ENCODE results near the gene SH2B3. TPM values are rescaled to one million over a fixed set of nuclear protein-coding genes. Genes with fewer than 3 reads are reported as not detected.

The SH2B3 gene
- total RNA-seq, 2 experiments from 2014 or later = 40.7 to 44.5 TPM

DNA sequence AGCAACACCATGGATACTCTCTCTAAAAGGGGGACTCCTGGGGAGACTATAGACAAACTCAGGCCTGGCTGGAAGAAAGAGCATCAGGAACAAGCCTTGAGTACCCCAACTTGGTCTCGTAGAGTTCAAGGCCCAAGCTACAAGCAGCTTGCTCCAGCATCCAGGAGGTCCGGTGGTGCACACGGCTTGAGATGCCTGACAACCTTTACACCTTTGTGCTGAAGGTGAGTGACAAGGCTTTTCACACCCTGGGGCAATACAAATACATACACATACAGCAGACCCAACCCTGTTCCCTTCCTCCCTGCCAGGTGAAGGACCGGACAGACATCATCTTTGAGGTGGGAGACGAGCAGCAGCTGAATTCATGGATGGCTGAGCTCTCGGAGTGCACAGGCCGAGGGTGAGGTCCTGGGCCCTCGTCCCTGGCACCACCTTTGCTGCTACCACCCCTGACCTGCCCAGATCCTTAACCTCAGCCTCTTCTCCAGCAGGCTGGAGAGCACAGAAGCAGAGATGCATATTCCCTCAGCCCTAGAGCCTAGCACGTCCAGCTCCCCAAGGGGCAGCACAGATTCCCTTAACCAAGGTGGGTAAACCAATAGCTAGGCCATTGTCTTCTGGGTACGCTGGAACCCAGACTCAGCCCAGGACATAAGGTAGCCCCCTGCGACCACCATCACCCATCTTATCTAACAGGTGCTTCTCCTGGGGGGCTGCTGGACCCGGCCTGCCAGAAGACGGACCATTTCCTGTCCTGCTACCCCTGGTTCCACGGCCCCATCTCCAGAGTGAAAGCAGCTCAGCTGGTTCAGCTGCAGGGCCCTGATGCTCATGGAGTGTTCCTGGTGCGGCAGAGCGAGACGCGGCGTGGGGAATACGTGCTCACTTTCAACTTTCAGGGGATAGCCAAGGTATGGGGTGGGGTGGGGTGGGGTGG, 41.2 kb downstream of the SH2B3 start:
- ATAC-seq (ENCODE audit: low read depth) (no peak), DNase-seq (no peak)
- POLR2A ChIA-PET = interaction anchor here (0.6 to 3.6 kb wide), 4 partner anchors 12 to 651 kb away, joined by 3 to 49 read pairs (median 4); no protein-coding TSS in a partner anchor
- H3K4me3 Mint-ChIP-seq = no peak overlapping the region
- H3K9me3 Mint-ChIP-seq = no peaks in the 10 kb centered on the region
- H3K36me3 Mint-ChIP-seq = peaks cover 20% of the 10 kb centered on the region
- no peaks in the 10 kb centered on the region for H3K27me3 Mint-ChIP-seq
- H3K27ac Mint-ChIP-seq = peak overlapping the region; percentile 18
- H3K4me1 Mint-ChIP-seq = peaks cover 68% of the 10 kb centered on the region

DNA sequence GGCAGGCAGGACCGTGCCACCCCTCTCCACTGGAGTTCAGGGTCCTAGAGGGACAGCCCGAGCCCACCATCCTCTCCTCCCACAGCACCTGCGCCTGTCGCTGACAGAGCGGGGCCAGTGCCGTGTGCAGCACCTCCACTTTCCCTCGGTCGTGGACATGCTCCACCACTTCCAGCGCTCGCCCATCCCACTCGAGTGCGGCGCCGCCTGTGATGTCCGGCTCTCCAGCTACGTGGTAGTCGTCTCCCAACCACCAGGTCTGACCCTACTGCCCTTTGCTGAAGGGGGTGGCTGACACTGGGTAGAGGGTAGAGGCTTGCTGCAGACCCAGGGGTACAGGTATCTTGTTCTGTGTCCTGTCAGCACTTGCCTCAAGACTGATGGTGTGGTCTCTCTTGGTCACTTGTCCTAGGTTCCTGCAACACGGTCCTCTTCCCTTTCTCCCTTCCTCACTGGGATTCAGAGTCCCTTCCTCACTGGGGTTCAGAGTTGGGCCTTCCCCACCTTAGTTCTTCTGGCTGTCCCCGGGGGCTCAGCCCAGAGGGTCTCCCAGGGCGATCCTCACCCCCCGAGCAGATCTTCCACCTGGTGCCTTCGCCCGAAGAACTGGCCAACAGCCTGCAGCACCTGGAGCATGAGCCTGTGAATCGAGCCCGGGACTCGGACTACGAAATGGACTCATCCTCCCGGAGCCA, 42.0 kb downstream of the SH2B3 start:
- DNase-seq = no peak
- POLR2A ChIA-PET = interaction anchor here (1.5 kb wide), 1 partner anchor 13 kb away, joined by 4 read pairs; no protein-coding TSS in a partner anchor
- H3K4me1 Mint-ChIP-seq = peaks cover 62% of the 10 kb centered on the region
- no peak overlapping the region for H3K27ac Mint-ChIP-seq
- no peak overlapping the region for H3K4me3 Mint-ChIP-seq
- H3K36me3 Mint-ChIP-seq = peaks cover 20% of the 10 kb centered on the region
- no peaks in the 10 kb centered on the region for H3K27me3 Mint-ChIP-seq
- no peaks in the 10 kb centered on the region for H3K9me3 Mint-ChIP-seq
- no peak for ATAC-seq (ENCODE audit: low read depth)

DNA sequence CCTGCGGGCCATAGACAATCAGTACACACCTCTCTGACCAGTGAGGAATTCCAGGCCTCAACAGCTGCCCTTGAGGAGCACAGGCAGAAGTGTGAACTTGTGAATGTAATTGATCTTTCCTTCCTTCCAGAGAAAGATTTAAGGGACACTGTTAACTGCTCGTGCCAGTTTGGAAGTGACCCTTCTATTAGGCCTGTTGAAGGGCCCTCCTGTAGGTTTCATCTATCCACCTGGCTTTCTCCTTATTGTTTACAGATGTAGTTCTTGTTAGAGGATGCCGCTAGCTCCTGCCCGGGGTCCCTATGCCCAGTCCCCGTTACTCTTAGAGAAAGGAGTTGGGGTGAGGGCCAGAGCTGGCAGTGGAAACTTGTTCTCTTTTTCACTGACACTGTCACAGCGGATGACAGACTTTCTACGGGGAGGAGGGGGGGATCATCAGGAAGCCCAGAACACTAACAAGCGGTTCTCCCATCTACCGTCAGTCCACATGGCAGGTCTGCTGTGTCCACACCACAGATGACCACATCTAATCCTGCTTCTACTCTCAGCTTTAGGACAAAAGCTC, 42.6 kb downstream of the SH2B3 start:
- Mint-ChIP-seq H3K4me3 (no peak overlapping the region), H3K27ac (peak overlapping the region; percentile 18), H3K4me1 (peaks cover 56% of the 10 kb centered on the region), H3K9me3 (no peaks in the 10 kb centered on the region), H3K36me3 (peaks cover 18% of the 10 kb centered on the region), H3K27me3 (no peaks in the 10 kb centered on the region)
- POLR2A ChIA-PET = interaction anchor here (0.8 to 1.6 kb wide), 3 partner anchors 14 to 44 kb away, joined by 3 to 11 read pairs (median 5); no protein-coding TSS in a partner anchor
- ATAC-seq (ENCODE audit: low read depth) = no peak
- DNase-seq = no peak

DNA sequence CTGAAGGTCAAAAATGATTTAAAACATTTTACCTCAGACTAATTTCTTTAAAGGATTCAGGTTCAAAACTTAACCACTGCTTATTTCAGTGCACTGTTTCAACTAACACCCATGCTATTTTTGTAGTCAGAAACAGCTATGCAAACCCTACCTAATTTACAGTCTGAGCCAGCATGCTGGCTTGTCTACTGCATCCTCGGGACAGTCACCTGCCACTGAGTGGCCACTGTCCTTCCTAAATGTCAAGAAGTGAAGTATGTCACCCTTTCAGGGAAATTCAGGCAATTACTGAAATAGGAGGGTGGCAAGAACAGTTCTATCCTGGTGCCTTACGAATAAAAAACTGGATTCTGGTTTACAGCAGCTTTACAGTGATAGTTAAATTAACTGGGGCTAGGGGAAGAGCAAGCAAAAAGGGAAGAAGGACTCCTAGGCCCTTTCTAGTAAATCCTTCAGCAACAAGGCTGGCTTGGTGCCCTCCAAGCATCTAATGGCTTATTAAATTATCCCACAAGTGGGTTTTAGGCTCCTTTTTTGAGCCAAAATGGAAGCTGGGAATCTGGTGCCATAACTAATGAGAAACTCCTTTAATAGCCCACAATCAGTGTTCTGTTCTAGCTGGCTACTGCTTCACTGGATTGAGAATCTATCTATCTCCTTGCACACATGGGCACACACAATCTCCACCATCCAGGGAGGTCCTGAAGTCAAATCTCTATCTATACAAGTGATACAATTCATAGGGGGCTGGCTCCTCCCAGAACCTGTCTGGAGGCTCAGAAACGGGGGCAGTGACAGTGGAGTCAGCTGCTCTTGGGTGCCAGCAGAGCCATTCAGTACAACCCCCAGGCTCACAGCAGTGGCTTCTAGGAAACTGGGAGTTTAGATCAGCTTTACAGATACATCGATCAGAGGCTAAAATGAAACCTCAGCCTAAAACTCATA, 43.4 kb downstream of the SH2B3 start:
- Mint-ChIP-seq H3K9me3 (no peaks in the 10 kb centered on the region), H3K4me3 (no peak overlapping the region), H3K36me3 (peaks cover 18% of the 10 kb centered on the region), H3K4me1 (peaks cover 48% of the 10 kb centered on the region), H3K27ac (peak overlapping the region; percentile 39), H3K27me3 (no peaks in the 10 kb centered on the region)
- ATAC-seq (ENCODE audit: low read depth) = no peak
- POLR2A ChIA-PET = interaction anchor here (0.8 to 1.9 kb wide), 5 partner anchors 15 to 50 kb away, joined by 3 to 11 read pairs (median 5); no protein-coding TSS in a partner anchor
- no peak for DNase-seq

DNA sequence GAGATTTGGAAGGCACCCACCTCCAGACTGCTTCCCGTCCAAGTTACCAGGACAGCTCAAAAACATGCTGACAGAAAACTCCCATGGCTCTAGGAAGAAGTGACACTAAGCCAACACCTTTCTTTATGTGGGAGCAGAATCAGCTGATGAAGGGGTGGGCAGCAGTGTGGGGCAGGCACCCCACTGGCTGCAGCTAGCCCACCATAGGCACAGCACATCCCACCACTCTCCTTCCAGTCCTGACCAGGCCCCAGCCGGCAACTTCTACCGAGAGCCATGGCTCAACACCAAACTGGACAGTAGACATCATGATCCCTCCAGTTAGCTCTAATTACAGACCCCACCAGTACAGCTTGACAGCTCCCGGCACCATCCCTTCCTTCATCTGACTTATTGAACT, 45.0 kb downstream of the SH2B3 start:
- H3K4me3 Mint-ChIP-seq = no peak overlapping the region
- POLR2A ChIA-PET = interaction anchor here (1.4 to 3.2 kb wide), 7 partner anchors 12 to 52 kb away, joined by 3 to 30 read pairs (median 5); partner anchors contain the start of gene SH2B3
- peaks cover 39% of the 10 kb centered on the region for H3K4me1 Mint-ChIP-seq
- no peaks in the 10 kb centered on the region for H3K9me3 Mint-ChIP-seq
- H3K27ac Mint-ChIP-seq = peak overlapping the region; percentile 77
- ATAC-seq (ENCODE audit: low read depth) (no peak), DNase-seq (no peak)
- no peaks in the 10 kb centered on the region for H3K27me3 Mint-ChIP-seq
- H3K36me3 Mint-ChIP-seq = peaks cover 20% of the 10 kb centered on the region

DNA sequence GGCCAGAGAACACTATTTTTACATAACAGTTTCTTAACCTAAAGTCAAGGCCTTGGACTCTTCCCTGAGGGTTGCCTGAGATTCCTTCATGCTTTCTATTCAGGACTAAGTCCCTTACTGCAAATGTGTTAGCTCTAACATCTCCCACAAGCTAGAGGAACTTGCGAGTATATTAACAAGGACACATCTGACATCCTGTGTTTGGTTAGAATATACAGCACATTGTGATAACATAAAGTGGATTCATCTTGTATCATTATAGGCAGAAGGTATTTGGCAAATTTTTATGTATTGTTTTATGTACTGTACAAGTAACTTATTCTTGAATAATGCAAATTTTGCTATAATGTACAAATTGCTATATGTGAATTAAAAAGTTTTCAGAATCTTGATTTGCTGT, 45.5 kb downstream of the SH2B3 start:
- peak; percentile 23 for ATAC-seq (ENCODE audit: low read depth)
- POLR2A ChIA-PET = interaction anchor here (1.1 to 3.2 kb wide), 7 partner anchors 13 to 55 kb away, joined by 3 to 30 read pairs (median 8); partner anchors contain the start of gene SH2B3
- Mint-ChIP-seq H3K4me3 (no peak overlapping the region), H3K27ac (peak overlapping the region; percentile 77), H3K9me3 (no peaks in the 10 kb centered on the region), H3K4me1 (peaks cover 36% of the 10 kb centered on the region), H3K36me3 (peaks cover 19% of the 10 kb centered on the region), H3K27me3 (no peaks in the 10 kb centered on the region)
- DNase-seq = no peak

DNA sequence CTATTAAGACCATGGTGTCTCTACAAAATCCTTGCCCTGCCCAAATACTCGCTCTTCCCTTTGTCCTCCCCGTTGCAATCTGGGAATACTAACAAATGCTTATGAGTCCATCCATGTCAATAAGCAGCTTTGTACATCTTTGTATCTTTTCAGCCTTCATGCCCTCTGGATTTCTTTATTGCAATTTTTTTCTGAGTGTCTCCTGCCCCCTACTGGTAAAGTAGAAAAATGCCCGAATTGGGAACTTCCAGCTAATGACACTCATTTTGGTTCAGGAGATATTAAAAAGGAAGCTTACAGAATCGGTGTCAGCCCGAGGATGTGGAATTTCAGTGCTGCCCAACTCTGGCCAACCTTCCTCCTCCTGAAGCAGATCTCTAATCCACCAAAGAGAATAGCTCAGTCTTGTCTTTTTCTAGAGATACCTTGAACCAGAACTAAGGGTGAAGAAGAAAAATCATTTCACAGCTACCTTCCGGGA, 46.0 kb downstream of the SH2B3 start:
- H3K4me1 Mint-ChIP-seq = peaks cover 36% of the 10 kb centered on the region
- DNase-seq (no peak), ATAC-seq (ENCODE audit: low read depth) (peak; percentile 30)
- POLR2A ChIA-PET = interaction anchor here (0.8 to 3.2 kb wide), 7 partner anchors 13 to 55 kb away, joined by 3 to 30 read pairs (median 8); partner anchors contain the start of gene SH2B3
- no peaks in the 10 kb centered on the region for H3K27me3 Mint-ChIP-seq
- peak overlapping the region; percentile 15 for H3K27ac Mint-ChIP-seq
- peaks cover 15% of the 10 kb centered on the region for H3K36me3 Mint-ChIP-seq
- H3K4me3 Mint-ChIP-seq = no peak overlapping the region
- no peaks in the 10 kb centered on the region for H3K9me3 Mint-ChIP-seq

DNA sequence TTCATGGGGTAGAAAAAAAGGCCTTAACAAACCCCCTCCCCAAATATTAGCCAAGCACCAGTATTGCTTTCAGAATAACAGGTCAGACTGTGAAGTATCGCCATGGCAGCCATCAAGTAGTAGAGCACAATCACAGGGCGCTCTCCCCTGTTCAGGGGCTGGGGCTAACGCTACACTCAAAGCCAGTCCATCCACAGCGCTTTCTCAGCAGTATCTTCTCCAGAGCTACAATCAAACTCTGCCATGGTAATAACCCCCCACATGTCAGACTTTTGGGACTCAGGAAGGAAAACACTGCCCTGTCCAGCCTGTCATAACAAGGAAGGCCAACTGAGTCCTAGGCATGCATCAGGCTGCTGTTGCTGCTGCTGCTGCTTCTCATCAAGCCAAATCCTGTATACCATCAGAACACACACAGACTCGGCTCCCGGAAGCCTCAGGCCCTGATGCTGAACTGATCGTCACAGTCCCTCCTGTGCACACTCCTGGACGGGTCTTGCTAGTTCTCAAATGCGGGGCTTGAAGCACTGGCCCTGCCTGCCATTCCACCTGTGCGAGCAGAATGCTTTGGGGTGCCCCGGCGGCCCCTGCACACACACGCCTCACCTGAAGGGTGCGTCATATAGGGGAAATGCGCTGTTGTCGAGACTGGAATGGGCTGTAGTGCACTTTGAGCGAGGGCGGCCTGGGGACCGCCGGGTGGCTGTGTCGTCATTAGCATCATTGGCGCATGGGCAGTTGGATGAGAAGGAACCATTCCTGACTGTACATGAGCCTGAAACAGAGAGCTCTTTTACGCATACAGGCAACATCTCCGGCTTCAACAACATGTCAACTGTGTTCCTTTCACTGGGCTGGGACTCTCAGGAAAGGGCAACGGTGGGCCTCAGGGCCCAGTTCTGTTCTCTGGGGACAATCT, 47.6 kb downstream of the SH2B3 start:
- Mint-ChIP-seq H3K27me3 (no peaks in the 10 kb centered on the region), H3K27ac (peak overlapping the region; percentile 21), H3K4me3 (no peak overlapping the region), H3K36me3 (peaks cover 13% of the 10 kb centered on the region), H3K9me3 (no peaks in the 10 kb centered on the region), H3K4me1 (peaks cover 32% of the 10 kb centered on the region)
- no peak for ATAC-seq (ENCODE audit: low read depth)
- POLR2A ChIA-PET = interaction anchor here (3.2 kb wide), 1 partner anchor 49 kb away, joined by 30 read pairs; the partner anchor contains the start of gene SH2B3
- DNase-seq = no peak

DNA sequence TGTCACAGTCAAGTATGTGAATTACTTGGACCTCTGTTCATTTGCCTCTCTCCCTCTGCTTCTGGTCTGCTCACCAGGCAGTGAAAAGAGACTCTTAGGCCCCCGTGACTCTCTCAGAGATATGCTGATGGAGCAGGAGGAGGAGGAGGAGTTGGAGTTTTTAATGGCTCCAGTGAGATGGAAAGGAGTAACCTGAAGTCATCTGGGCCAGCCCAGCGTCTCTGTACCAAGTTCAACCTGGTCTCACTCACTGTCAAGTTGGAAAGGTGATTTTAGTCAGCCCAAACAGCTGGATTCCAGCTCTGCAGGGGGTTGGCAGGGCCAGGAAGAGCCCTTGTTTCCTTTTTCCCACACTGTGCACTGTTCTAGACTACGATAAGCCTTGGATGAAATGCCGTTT, 48.6 kb downstream of the SH2B3 start:
- H3K4me3 Mint-ChIP-seq = no peak overlapping the region
- POLR2A ChIA-PET = no interaction called here
- no peaks in the 10 kb centered on the region for H3K27me3 Mint-ChIP-seq
- H3K36me3 Mint-ChIP-seq = peaks cover 13% of the 10 kb centered on the region
- peaks cover 25% of the 10 kb centered on the region for H3K4me1 Mint-ChIP-seq
- ATAC-seq (ENCODE audit: low read depth) = no peak
- no peak overlapping the region for H3K27ac Mint-ChIP-seq
- no peaks in the 10 kb centered on the region for H3K9me3 Mint-ChIP-seq
- no peak for DNase-seq

DNA sequence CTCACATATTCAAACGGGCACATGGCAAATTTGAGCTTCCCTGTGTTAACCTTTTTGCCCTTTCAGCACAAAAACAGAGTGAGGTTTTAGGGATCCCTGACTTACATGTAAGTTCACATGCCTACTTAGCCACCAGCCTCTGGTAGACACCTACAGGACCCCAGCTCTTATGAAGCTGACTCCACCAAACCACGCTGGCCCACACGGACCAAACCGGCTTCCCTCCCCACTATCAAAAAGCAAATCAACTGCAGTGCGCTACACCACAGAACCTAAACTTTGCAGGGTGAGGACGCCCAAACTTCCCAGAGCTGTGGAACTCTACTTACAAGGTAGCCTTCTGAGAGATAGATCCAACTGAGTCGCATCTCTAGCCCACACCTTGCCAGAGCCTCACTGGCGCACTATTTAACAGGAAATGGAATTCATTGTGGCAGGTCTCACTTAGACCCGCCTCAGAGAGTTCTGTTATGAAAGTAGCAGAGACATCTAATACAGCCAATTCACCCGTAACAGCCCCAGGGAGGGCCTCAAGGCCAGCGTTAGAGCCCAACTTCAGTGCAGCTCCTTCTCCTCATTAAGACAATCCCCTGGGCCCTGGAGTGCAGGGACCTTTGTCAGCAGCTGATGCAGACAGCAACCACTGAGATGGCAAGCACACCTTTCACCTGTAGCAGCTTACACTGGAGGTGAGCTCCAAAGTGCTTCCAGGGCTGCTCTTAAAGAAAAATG, 49.2 kb downstream of the SH2B3 start:
- Mint-ChIP-seq H3K9me3 (no peaks in the 10 kb centered on the region), H3K27ac (peak overlapping the region; percentile 8), H3K4me1 (peaks cover 20% of the 10 kb centered on the region), H3K36me3 (peaks cover 13% of the 10 kb centered on the region), H3K4me3 (no peak overlapping the region), H3K27me3 (no peaks in the 10 kb centered on the region)
- ATAC-seq (ENCODE audit: low read depth) (no peak), DNase-seq (no peak)
- POLR2A ChIA-PET = interaction anchor here (0.6 to 1.2 kb wide), 2 partner anchors 58 to 860 kb away, joined by 3 read pairs; no protein-coding TSS in a partner anchor
